IPS-11a (cell line): ENCODE data around the gene RAD51AP1.

Source experiments
- H3K4me3 ChIP-seq: one replicate; pipeline ENCODE4 v1.5.1; 2013; ENCODE audit warnings: low read depth, low read length, control low read depth

Gene RAD51AP1

GRCh38 chr12:4545195-4545594 is 6.5 kb downstream of the RAD51AP1 start:
- H3K4me3 ChIP-seq = no peak overlapping the region

- H3K4me3 ChIP-seq = no peak overlapping the region
These were observed 13.5 kb downstream of the RAD51AP1 start for GRCh38 chr12:4552191-4552590.

- no peak overlapping the region for H3K4me3 ChIP-seq
These were observed 15.3 kb downstream of the RAD51AP1 start for GRCh38 chr12:4553943-4554342.

GRCh38 chr12:4555804-4556203 is 17.1 kb downstream of the RAD51AP1 start:
- H3K4me3 ChIP-seq = no peak overlapping the region

GRCh38 chr12:4556735-4557530 is 18.2 kb downstream of the RAD51AP1 start:
- no peak overlapping the region for H3K4me3 ChIP-seq

- no peak overlapping the region for H3K4me3 ChIP-seq
These were observed 18.9 kb downstream of the RAD51AP1 start for GRCh38 chr12:4557586-4557985.

- H3K4me3 ChIP-seq = no peak overlapping the region
These were observed 19.5 kb downstream of the RAD51AP1 start for GRCh38 chr12:4558171-4558570.

- H3K4me3 ChIP-seq = peak within 1 kb of the TSS; percentile 9
These were observed 23.5 kb downstream of the RAD51AP1 start, which contains the start of gene DYRK4 for GRCh38 chr12:4562034-4562657. TSS of gene DYRK4 (plus strand) at chr12:4562208. CDS start at chr12:4562246, 38 bp downstream.

GRCh38 chr12:4563336-4563735 is 24.6 kb downstream of the RAD51AP1 start:
- H3K4me3 ChIP-seq = no peak overlapping the region

GRCh38 chr12:4564818-4565217 is 26.1 kb downstream of the RAD51AP1 start:
- no peak overlapping the region for H3K4me3 ChIP-seq

GRCh38 chr12:4566474-4566873 is 27.8 kb downstream of the RAD51AP1 start:
- no peak overlapping the region for H3K4me3 ChIP-seq

- no peak overlapping the region for H3K4me3 ChIP-seq
These were observed 28.6 kb downstream of the RAD51AP1 start for GRCh38 chr12:4567073-4567881.

- H3K4me3 ChIP-seq = no peak overlapping the region
These were observed 30.6 kb downstream of the RAD51AP1 start for GRCh38 chr12:4569261-4569660.

GRCh38 chr12:4572680-4573079 is 34.0 kb downstream of the RAD51AP1 start:
- no peak overlapping the region for H3K4me3 ChIP-seq

- H3K4me3 ChIP-seq = no peak overlapping the region
These were observed 40.8 kb downstream of the RAD51AP1 start for GRCh38 chr12:4579305-4580102.

- no peak overlapping the region for H3K4me3 ChIP-seq
These were observed 41.6 kb downstream of the RAD51AP1 start for GRCh38 chr12:4580281-4580688.

- H3K4me3 ChIP-seq = no peak overlapping the region
These were observed 45.6 kb downstream of the RAD51AP1 start for GRCh38 chr12:4584281-4584680.

GRCh38 chr12:4584896-4585295 is 46.2 kb downstream of the RAD51AP1 start:
- H3K4me3 ChIP-seq = no peak overlapping the region

- no peak overlapping the region for H3K4me3 ChIP-seq
These were observed 47.8 kb downstream of the RAD51AP1 start for GRCh38 chr12:4586500-4586899.

- H3K4me3 ChIP-seq = no peak overlapping the region
These were observed 48.4 kb downstream of the RAD51AP1 start for GRCh38 chr12:4587108-4587507.

GRCh38 chr12:4588916-4589315 is 50.2 kb downstream of the RAD51AP1 start:
- H3K4me3 ChIP-seq = no peak overlapping the region
